Amniotic epithelial cell (primary cell): Measurements from ENCODE around the gene ZBTB17.
"Not testable (repeated sequence)": the region's sequence is repeated elsewhere in the genome, so short reads cannot be mapped to it uniquely, and the experiment has no call there.

Source experiments
- DNase-seq: peaks from one replicate; pipeline ENCODE4 v3.0.0-alpha.2; 2010; ENCODE audit warnings: low read depth

The ZBTB17 gene

DNA sequence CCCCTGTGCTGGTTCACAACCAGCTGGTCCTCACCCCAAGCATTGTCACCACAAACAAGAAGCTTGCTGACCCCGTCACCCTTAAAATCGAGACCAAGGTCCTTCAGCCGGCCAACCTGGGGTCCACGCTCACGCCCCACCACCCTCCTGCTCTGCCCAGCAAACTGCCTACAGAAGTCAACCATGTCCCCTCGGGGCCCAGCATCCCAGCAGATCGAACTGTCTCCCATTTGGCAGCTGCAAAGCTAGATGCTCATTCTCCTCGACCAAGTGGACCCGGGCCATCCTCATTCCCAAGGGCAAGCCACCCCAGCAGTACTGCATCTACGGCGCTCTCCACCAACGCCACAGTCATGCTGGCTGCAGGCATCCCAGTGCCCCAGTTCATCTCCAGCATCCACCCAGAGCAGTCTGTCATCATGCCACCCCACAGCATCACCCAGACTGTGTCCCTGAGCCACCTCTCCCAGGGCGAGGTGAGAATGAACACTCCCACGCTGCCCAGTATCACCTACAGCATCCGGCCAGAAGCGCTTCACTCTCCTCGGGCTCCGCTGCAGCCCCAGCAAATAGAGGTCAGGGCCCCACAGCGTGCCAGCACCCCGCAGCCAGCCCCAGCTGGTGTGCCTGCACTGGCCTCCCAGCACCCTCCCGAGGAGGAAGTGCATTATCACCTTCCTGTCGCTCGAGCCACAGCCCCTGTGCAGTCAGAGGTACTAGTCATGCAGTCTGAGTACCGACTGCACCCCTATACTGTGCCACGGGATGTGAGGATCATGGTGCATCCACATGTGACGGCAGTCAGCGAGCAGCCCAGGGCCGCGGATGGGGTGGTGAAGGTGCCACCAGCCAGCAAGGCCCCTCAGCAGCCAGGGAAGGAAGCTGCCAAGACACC is 40.6 kb downstream of the ZBTB17 start:
- DNase-seq = no peak

DNA sequence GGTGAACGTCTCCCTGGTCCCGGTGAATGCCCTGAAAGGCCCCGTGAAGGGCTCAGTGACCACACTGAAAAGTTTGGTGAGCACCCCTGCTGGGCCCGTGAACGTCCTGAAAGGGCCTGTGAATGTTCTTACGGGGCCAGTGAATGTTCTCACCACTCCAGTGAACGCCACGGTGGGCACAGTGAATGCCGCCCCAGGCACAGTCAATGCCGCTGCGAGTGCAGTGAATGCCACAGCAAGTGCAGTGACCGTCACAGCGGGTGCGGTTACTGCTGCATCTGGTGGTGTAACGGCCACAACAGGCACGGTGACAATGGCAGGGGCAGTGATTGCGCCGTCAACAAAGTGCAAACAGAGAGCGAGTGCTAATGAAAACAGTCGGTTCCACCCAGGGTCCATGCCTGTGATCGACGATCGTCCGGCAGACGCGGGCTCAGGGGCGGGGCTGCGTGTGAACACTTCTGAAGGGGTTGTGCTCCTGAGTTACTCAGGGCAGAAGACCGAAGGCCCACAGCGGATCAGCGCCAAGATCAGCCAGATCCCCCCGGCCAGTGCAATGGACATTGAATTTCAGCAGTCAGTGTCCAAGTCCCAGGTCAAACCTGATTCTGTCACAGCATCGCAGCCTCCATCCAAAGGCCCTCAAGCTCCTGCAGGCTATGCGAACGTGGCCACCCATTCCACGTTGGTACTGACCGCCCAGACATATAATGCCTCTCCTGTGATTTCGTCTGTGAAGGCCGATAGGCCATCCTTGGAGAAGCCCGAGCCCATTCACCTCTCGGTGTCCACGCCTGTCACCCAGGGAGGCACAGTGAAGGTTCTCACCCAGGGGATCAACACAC is 41.5 kb downstream of the ZBTB17 start:
- DNase-seq = no peak

DNA sequence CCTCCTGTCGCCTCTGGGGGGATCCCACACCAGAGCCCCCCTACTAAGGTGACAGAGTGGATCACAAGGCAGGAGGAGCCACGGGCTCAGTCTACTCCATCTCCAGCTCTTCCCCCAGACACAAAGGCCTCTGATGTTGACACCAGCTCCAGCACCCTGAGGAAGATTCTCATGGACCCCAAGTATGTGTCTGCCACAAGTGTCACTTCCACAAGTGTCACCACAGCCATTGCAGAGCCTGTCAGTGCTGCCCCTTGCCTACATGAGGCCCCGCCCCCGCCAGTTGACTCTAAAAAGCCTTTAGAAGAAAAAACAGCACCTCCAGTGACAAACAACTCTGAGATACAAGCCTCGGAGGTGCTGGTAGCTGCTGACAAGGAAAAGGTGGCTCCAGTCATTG is 42.2 kb downstream of the ZBTB17 start:
- no peak for DNase-seq

DNA sequence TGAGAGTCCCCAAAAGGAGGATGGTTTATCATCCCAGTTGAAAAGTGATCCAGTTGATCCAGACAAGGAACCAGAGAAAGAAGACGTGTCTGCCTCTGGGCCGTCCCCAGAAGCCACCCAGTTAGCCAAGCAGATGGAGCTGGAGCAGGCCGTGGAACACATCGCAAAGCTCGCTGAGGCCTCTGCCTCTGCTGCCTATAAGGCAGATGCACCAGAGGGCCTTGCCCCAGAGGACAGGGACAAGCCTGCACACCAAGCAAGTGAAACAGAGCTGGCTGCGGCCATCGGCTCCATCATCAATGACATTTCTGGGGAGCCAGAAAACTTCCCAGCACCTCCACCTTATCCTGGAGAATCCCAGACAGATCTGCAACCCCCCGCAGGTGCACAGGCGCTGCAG is 43.3 kb downstream of the ZBTB17 start:
- DNase-seq = no peak

DNA sequence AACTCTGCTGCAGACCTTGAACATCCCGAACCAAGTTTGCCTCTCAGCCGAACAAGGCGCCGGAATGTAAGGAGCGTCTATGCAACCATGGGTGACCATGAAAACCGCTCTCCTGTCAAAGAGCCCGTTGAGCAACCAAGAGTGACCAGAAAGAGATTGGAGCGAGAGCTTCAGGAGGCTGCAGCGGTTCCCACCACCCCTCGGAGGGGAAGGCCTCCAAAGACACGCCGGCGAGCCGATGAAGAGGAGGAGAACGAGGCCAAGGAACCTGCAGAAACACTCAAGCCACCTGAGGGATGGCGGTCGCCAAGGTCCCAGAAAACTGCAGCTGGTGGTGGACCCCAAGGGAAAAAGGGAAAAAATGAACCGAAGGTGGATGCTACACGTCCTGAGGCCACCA is 44.0 kb downstream of the ZBTB17 start:
- DNase-seq = no peak

DNA sequence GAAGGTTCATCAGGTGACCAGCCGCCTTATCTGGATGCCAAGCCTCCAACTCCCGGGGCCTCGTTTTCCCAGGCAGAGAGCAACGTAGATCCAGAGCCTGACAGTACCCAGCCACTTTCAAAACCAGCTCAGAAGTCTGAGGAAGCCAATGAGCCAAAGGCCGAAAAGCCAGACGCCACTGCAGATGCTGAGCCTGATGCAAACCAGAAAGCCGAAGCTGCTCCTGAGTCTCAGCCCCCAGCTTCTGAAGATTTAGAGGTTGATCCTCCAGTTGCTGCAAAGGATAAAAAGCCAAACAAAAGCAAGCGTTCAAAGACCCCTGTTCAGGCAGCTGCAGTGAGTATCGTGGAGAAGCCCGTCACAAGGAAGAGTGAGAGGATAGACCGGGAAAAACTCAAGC is 44.5 kb downstream of the ZBTB17 start:
- no peak for DNase-seq

DNA sequence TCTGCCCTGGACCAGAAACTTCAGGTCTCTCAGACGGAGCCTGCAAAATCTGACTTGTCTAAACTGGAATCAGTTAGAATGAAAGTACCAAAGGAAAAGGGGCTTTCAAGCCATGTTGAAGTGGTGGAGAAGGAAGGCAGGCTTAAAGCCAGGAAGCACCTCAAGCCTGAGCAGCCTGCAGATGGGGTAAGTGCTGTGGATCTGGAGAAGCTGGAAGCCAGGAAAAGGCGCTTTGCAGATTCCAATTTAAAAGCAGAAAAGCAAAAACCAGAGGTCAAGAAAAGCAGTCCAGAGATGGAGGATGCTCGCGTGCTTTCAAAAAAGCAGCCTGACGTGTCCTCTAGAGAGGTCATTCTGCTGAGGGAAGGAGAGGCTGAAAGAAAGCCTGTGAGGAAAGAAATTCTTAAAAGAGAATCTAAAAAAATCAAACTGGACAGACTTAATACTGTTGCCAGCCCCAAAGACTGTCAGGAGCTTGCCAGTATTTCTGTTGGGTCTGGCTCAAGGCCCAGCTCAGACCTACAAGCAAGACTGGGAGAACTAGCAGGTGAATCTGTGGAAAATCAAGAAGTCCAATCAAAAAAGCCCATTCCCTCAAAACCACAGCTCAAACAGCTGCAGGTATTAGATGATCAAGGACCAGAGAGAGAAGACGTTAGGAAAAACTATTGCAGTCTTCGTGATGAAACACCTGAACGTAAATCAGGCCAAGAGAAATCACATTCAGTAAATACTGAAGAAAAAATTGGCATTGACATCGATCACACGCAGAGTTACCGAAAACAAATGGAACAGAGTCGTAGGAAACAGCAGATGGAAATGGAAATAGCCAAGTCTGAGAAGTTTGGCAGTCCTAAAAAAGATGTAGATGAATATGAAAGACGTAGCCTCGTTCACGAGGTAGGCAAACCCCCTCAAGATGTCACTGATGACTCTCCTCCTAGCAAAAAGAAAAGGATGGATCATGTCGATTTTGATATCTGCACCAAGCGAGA is 46.6 kb downstream of the ZBTB17 start:
- no peak for DNase-seq

DNA sequence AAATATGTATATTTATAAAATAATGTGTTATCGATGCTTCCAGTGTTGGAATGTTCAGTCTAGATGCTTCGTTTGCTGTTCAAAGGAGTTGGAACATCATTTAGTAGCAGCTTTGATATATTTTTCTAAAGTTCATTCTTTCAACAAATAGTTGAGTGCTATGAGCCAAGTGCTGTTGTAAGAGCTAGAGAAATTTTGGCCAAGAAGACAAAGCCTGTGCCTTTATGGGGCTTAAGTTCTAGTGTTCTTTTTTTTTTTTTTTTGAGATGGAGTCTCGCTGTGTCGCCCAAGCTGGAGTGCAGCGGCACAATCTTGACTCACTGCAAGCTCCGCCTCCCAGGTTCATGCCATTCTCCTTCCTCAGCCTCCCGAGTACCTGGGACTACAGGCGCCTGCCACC is 49.5 kb downstream of the ZBTB17 start:
- DNase-seq = not testable (repeated sequence)

DNA sequence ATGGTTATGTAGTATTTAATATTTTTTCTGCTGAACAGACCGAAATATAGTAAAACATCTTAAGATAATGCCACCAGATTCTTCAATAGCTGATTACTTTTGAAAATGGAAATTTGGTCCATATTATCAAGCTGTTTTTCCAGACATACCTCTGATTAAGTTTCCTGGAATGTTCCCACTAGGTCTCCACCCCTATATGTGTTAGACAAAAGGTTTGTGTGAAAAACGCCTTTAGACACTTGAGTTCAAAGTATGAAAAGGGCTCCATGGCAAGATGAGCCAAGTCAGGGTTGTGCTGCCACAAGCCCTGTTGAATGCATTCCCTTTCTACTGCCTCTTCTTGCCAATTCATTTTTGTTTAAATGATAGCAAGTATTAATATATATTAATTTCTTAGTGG is 52.7 kb downstream of the ZBTB17 start:
- DNase-seq = peak; percentile 66

DNA sequence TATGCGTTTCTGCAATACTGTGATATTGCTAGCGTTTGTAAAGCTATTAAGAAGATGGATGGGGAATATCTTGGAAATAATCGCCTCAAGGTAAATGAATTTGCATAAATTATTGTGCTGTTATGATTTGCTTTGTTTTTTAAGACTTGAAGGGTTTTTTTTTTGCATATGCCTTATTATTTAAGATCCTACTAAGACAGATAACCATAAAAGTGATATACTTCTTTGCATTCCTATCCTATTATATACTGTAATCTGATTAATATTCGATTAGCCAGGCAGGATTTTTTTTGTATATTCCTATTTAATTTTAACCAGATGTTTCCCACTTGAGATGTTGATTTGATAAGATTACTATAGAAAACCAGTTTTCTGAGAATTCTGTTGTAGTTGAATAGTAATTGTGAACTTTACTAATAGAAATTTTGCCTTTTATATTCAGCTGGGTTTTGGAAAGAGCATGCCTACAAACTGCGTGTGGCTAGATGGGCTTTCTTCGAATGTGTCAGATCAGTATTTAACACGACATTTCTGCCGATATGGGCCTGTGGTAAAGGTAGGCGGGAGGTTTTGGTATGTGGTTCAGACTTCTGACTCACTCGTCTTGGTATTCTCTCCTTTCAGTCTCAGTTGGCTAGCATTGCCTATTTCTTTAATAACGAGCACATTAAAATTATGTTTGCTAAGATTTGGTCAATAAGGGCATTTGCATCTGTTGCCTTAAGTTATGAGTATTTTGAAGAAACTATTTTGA is 56.8 kb downstream of the ZBTB17 start:
- peak; percentile 73 for DNase-seq

DNA sequence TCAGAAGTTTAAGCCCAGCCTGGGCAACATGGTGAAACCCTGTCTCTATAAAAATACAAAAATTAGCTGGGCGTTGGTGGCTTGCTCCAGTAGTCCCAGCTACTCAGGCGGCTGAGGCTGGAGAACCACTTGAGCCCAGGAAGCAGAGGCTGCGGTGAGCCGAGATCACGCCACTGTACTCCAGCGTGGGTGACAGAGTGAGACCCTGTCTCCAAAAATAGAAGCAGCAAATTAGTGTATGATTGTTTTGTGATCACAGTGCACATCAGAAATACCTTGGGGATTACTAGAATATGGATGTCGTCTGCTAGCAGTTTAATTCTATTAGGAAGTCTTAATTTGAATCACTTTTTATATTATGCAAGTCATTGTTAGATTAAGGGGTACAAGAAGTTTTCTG is 59.0 kb downstream of the ZBTB17 start:
- no peak for DNase-seq

DNA sequence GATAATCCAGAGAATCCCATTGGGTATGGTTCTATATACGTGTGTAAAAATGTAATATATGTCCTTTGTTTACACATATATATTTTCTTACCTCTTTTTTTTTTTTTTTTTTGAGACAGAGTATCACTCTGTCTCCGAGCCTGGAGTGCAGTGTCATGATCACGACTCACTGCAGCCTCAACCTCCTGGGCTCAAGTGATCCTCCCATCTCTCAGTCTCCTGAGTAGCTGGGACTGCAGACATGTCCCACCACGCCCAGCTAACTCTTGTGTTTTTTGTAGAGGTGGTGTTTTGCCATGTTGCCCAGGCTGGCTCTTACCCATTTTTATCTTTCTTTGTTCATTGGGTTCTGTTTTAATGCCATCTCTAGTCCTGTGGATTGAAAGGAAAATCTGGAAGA is 59.5 kb downstream of the ZBTB17 start:
- no peak for DNase-seq

DNA sequence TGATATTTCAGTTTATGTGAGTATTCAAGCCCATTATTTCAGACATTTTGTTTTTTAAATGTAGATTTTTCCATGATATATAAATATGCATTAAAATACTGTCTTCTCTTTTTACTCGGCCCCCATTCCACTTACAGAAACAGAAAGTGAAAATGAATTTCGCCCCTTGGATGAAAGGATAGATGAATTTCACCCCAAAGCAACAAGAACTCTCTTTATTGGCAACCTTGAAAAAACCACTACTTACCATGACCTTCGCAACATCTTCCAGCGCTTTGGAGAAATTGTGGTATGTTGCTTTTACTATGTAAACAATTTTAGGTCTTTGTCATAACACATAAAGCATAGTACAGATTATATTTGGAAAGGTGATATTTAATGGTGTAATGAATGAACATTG is 59.9 kb downstream of the ZBTB17 start:
- peak; percentile 25 for DNase-seq

DNA sequence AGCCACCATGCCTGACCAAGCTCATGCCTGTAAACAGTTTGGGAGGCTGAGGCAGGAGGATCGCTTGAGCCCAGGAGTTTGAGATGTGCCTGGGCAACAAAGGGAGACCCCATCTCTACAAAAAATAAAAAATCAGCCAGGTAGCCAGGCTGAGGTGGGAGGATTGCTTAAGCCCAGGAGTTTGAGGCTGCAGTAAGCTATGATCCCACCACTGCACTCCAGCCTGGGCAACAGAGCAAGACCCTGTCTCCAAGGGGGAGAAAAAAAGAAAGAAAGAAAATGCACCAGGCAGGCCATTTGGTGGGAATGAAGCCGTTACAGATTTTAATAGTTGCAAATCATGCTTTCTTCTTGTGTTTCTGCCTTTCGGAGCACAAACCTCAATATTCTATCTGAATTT is 62.3 kb downstream of the ZBTB17 start:
- not testable (repeated sequence) for DNase-seq

DNA sequence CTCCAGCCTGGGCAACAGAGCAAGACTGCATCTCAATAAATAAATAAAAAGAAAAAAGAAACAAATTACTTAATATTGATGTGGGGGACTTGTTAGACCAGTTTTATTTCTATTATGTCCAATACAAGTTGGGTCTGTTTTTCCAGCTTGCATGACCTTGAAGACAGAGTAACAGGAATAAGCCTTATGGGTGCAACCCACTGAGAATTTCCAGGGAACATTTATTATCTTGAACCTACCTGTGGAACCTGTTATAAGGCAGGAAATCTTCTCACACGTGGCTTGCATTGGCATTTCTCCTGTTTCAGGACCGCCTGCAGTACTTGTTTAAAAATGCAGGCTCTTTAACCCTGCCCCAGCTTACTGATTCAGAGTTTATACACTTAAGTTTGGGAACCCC is 64.0 kb downstream of the ZBTB17 start:
- no peak for DNase-seq

DNA sequence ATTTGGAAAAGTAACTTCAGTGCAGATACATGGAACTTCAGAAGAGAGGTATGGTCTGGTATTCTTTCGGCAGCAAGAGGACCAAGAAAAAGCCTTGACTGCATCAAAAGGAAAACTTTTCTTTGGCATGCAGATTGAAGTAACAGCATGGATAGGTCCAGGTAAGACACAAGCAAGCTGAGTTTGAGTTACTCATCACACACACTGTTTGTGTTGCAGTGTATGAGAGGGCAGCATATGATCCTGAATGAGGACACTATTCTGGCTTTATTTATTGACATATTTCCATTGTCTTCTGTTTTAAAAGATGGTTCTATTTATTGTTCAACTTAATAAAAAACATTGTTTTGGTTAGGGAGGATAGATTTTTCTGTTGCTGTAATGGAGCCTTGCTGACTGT is 64.8 kb downstream of the ZBTB17 start:
- no peak for DNase-seq

DNA sequence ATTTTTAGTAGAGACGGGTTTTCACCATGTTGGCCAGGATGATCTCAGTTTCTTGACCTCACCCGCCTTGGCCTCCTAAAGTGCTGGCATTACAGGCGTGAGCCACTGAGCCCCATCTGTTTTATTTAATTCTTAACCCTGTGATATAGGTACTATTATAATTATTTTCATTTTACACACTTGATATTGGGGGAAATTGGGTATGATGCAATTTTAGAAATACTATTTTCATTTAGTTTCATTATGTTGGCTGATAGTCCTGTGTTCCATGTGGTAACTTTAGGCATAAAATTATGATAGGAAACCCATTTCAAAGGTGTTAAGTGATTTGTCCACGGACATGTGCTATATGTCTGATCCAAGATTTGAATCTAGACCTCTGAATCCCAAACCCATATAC is 67.3 kb downstream of the ZBTB17 start:
- no peak for DNase-seq

DNA sequence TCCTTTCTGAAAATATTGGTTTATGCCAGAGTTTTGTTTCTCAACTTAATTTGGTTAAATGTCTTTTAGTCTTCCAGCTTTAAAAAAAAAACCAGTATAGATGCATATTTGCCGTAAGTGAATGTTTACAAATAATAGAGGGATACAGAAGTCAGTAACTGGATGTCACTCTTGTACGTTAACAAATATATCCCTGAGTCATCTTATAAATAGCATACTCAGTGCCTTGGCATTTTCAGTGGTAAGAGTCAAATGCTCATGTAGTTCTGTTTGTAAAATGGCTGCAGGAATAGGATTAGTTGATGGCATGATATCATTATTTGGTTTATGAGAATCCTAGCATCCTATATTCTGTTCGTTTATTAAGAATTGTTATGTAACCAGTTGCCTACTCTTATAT is 73.0 kb downstream of the ZBTB17 start:
- DNase-seq = peak; percentile 82

DNA sequence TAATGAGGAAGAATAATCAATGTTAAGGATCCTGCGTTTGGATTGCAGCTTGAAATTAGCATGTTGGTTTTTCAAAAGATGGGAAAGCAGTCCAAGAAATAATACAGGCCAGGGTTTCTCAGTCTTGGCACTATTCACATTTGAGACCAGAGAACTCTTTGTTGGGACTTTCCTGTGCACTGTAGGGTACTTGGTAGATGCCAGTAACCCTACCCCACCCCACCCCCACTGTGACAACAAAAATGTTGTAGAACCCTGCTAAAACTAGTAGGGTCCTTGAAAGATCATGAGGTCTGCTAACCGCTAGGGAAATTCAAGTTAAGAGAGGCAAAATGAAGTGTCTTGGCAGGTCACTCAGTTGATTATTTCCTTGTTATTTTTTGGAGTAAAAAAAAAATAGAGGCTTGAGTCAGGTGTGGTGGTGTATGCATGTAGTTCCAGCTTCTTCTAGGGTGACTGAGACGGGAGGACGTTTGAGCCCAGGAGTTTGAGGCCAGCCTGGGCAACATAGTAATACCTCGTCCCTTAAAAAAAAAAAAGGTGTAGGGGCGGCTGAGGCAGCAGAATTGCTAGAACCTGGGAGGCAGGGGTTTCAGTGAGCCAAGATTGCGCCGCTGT is 75.1 kb downstream of the ZBTB17 start:
- no peak for DNase-seq

DNA sequence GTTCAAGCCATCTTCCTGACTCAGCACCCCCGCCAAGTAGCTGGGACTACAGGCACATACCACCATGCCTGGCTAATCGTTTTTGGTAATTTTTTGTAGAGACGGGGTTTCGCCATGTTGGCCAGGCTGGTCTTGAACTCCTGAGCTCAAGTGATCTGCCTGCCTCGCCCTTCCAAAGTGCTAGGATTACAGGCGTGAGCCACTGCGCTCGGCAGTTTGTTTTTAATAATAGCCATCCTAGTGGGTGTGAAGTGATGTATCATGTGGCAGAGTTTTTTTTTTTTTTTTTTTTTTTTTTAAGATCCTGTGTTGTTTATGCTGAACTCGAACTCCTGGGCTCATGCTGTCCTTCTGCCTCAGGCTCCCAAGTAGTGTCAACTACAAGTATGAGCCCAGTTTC is 76.6 kb downstream of the ZBTB17 start:
- DNase-seq = no peak
